Endodermal cell (in vitro differentiated cells): Measurements from ENCODE around the gene DDI2. TPM values are rescaled to one million over a fixed set of nuclear protein-coding genes. Genes with fewer than 3 reads are reported as not detected.

Experiments
- DNase-seq: peaks from one replicate; pipeline ENCODE4 v3.0.0-alpha.2; 2017
- H3K27ac ChIP-seq: 2 replicates; pipeline ENCODE4 v1.5.1; 2013; ENCODE audit warnings: mild to moderate bottlenecking, low read depth, low read length, moderate library complexity
- H3K27me3 ChIP-seq: 2 replicates; pipeline ENCODE4 v1.6.1; 2013; ENCODE audit warnings: mild to moderate bottlenecking, low read length, moderate library complexity; ENCODE audit not compliant: insufficient read depth, control insufficient read depth, poor library complexity, severe bottlenecking
- H3K36me3 ChIP-seq: 2 replicates; pipeline ENCODE4 v1.7.0; 2013; ENCODE audit warnings: mild to moderate bottlenecking, low read length, moderate library complexity; ENCODE audit not compliant: control insufficient read depth, insufficient read depth
- H3K4me1 ChIP-seq: one replicate; pipeline ENCODE4 v1.7.0; 2013; ENCODE audit warnings: low read length; ENCODE audit not compliant: control insufficient read depth, insufficient read depth
- H3K4me3 ChIP-seq: 2 replicates; pipeline ENCODE4 v1.5.1; 2013; ENCODE audit warnings: mild to moderate bottlenecking, low read length, moderate library complexity
- H3K9ac ChIP-seq: 2 replicates; pipeline ENCODE4 v1.6.1; 2013; ENCODE audit warnings: mild to moderate bottlenecking, low read length, moderate library complexity; ENCODE audit not compliant: poor library complexity, severe bottlenecking; ENCODE audit errors: extremely low read depth
- H3K9me3 ChIP-seq: 2 replicates; pipeline ENCODE4 v1.6.1; 2013; ENCODE audit warnings: mild to moderate bottlenecking, low read length, moderate library complexity; ENCODE audit not compliant: control insufficient read depth
- H3K27ac Mint-ChIP-seq: 2 replicates; pipeline ENCODE4 v1.8.0; 2020; ENCODE audit warnings: mixed read lengths
- H3K27me3 Mint-ChIP-seq: 2 replicates; pipeline ENCODE4 v1.8.0; 2021; ENCODE audit warnings: mild to moderate bottlenecking, mixed read lengths; ENCODE audit not compliant: insufficient read depth
- H3K36me3 Mint-ChIP-seq: 2 replicates; pipeline ENCODE4 v1.8.0; 2020; ENCODE audit warnings: low read depth, mixed read lengths
- H3K4me1 Mint-ChIP-seq: 2 replicates; pipeline ENCODE4 v1.8.0; 2020; ENCODE audit warnings: mixed read lengths
- H3K4me3 Mint-ChIP-seq: 2 replicates; pipeline ENCODE4 v1.8.0; 2020; ENCODE audit warnings: mild to moderate bottlenecking, moderate library complexity, mixed read lengths
- H3K9me3 Mint-ChIP-seq: 2 replicates; pipeline ENCODE4 v1.8.0; 2020; ENCODE audit warnings: mild to moderate bottlenecking, mixed read lengths
- WGBS, 2 experiments: methylation state at CpG; one replicate each; pipeline versions ENCODE4 v1.1.5 to v1.1.7; 2013; ENCODE audit warnings: missing lambda C conversion rate in 2 of 2, mixed read lengths in 1 of 2; ENCODE audit not compliant: insufficient coverage in 1 of 2, insufficient read length in 1 of 2; 5-methylcytosine and 5-hydroxymethylcytosine counted together
- total RNA-seq, 2 donors: library from RNA; stranded (reverse); fragmentation: NEBNext Ultra II Directional in 1 of 2; extraction: Animal tissue kit (Norgen Biotek cat#: 25700) in 1 of 2; gene quantifications; 2 replicates in 1 of 2; 3 replicates in 1 of 2; pipeline ENCODE4 v1.2.1, GENCODE V29; 2021
- TF ChIP-seq, protein P1 (sequence below): fragments of 200-600 bp; sonication (generic); conservative IDR thresholded peaks from 2 replicates; pipeline ENCODE4 v1.5.0; 2021; ENCODE audit warnings: antibody characterized with exemption, mild to moderate bottlenecking

Gene DDI2
- total RNA-seq, 2 donors from 2014 or later: 36.0 to 37.6 TPM

DNA sequence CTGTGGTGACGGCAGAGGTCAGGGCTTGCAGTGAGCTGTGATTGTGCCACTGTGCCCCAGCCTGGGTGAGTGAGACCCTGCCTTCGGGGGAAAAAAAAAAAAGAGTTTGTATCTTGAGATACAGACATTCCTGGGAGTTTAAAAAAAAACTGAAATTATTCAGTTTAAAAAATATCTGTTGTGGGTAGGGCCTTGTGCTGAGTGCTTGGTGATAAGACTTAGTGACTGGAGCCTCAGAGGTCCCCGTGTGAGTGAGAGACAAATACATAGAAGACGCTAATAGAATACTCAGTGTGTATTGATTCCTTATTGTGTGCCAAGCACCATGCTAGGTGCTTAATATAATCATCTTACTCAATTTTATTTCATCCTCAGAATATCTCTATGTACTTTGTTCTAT lies 22.7 kb downstream of the DDI2 start:
- H3K4me3 ChIP-seq: no peak overlapping the region
- WGBS, 2 experiments: 87 to 100% methylated on average over 2 to 4 of the region's 4 CpGs
- no peak overlapping the region for H3K9ac ChIP-seq
- no peaks in the 10 kb centered on the region for H3K27me3 ChIP-seq
- H3K4me3 Mint-ChIP-seq: no peak overlapping the region
- DNase-seq: no peak
- no peak overlapping the region for H3K27ac ChIP-seq
- H3K4me1 Mint-ChIP-seq: no peaks in the 10 kb centered on the region
- no peaks in the 10 kb centered on the region for H3K9me3 ChIP-seq
- H3K27me3 Mint-ChIP-seq: no peaks in the 10 kb centered on the region
- H3K27ac Mint-ChIP-seq: peak overlapping the region; percentile 26
- H3K9me3 Mint-ChIP-seq: no peaks in the 10 kb centered on the region
- peaks cover 82% of the 10 kb centered on the region for H3K36me3 ChIP-seq
- TF ChIP-seq, protein P1, sequence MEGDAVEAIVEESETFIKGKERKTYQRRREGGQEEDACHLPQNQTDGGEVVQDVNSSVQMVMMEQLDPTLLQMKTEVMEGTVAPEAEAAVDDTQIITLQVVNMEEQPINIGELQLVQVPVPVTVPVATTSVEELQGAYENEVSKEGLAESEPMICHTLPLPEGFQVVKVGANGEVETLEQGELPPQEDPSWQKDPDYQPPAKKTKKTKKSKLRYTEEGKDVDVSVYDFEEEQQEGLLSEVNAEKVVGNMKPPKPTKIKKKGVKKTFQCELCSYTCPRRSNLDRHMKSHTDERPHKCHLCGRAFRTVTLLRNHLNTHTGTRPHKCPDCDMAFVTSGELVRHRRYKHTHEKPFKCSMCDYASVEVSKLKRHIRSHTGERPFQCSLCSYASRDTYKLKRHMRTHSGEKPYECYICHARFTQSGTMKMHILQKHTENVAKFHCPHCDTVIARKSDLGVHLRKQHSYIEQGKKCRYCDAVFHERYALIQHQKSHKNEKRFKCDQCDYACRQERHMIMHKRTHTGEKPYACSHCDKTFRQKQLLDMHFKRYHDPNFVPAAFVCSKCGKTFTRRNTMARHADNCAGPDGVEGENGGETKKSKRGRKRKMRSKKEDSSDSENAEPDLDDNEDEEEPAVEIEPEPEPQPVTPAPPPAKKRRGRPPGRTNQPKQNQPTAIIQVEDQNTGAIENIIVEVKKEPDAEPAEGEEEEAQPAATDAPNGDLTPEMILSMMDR: no peak
- peaks cover 84% of the 10 kb centered on the region for H3K36me3 Mint-ChIP-seq
- no peaks in the 10 kb centered on the region for H3K4me1 ChIP-seq

DNA sequence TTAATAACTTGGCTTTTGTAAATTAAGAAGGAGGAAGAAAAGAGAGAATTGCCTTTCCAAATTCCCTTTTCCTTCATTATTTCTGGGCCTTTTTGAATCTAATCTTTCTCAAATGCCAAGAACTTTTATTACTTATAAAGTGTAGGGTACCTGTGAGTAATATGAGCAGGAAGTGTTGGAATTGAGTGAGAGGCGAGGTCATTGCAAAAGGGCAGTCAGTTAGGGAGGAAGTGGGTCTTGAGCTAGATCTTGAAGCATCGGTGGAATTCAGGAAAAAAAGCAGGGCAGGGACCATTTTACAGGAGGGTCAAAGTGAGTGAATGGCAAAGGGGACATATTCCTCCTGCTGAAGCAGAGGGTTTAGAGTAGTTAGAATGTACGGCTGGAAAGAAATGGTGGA lies 23.4 kb downstream of the DDI2 start:
- Mint-ChIP-seq H3K9me3 (no peaks in the 10 kb centered on the region), H3K36me3 (peaks cover 85% of the 10 kb centered on the region), H3K4me1 (no peaks in the 10 kb centered on the region), H3K4me3 (no peak overlapping the region), H3K27ac (no peak overlapping the region), H3K27me3 (no peaks in the 10 kb centered on the region)
- no peak overlapping the region for H3K9ac ChIP-seq
- H3K27me3 ChIP-seq: no peaks in the 10 kb centered on the region
- no peaks in the 10 kb centered on the region for H3K4me1 ChIP-seq
- WGBS, 2 experiments: 90 to 100% methylated on average over 2 to 3 of the region's 3 CpGs
- H3K27ac ChIP-seq: no peak overlapping the region
- no peaks in the 10 kb centered on the region for H3K9me3 ChIP-seq
- H3K36me3 ChIP-seq: peaks cover 87% of the 10 kb centered on the region
- H3K4me3 ChIP-seq: no peak overlapping the region
- TF ChIP-seq, protein P1: no peak
- no peak for DNase-seq

DNA sequence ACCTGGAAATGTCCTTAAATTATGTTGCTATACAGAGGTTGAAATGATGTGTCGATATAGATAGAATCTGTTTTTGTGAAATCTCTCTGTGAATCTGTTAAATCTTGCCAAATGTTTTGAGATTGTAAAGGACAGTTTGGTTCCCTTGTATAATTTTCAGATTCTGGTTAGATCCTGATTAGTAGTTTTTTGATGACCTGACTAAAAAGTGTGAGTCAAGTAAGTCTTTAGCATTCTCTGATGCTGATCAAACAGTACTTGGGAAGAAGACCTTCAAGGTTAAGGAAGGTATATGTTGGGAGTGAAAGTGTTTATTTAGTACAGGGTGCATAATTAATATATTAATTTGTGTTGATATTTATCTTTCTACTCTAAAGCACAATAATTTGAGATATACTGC lies 32.7 kb downstream of the DDI2 start:
- DNase-seq: no peak
- Mint-ChIP-seq H3K4me1 (no peaks in the 10 kb centered on the region), H3K36me3 (peaks cover 63% of the 10 kb centered on the region), H3K27me3 (no peaks in the 10 kb centered on the region), H3K9me3 (no peaks in the 10 kb centered on the region), H3K27ac (no peak overlapping the region), H3K4me3 (no peak overlapping the region)
- WGBS, 2 experiments: 98 to 100% methylated on average over 1 of the region's 1 CpG
- peaks cover 75% of the 10 kb centered on the region for H3K36me3 ChIP-seq
- H3K9ac ChIP-seq: no peak overlapping the region
- H3K4me3 ChIP-seq: no peak overlapping the region
- TF ChIP-seq, protein P1: no peak
- H3K9me3 ChIP-seq: no peaks in the 10 kb centered on the region
- H3K4me1 ChIP-seq: no peaks in the 10 kb centered on the region
- H3K27ac ChIP-seq: no peak overlapping the region
- H3K27me3 ChIP-seq: no peaks in the 10 kb centered on the region
